Activated T-helper 1 cell treated with anti-CD3 and anti-CD28 coated beads, Interleukin-12 subunit alpha, Interleukin-12 subunit beta, Interleukin-2, Interleukin-4 antibody, amounts not matched to agents 30 ng/mL and 10 ng/mL and 1 ng/mL, durations not matched to agents 14 hours and 24 hours and 36 hours (primary cell): Measurements from ENCODE around the gene CAPG. TPM values are rescaled to one million over a fixed set of nuclear protein-coding genes. Genes with fewer than 3 reads are reported as not detected.
"Not testable (repeated sequence)": the region's sequence is repeated elsewhere in the genome, so short reads cannot be mapped to it uniquely, and the experiment has no call there.

Source experiments
- DNase-seq: peaks from one replicate; pipeline ENCODE4 v3.0.0; 2021; ENCODE audit warnings: low spot score
- H3K27ac Mint-ChIP-seq: one replicate; pipeline ENCODE4 v1.8.0; 2021; ENCODE audit warnings: mild to moderate bottlenecking, mixed read lengths
- H3K27me3 Mint-ChIP-seq: one replicate; pipeline ENCODE4 v1.8.0; 2022; ENCODE audit warnings: mild to moderate bottlenecking, moderate library complexity, mixed read lengths; ENCODE audit not compliant: insufficient read depth
- H3K36me3 Mint-ChIP-seq: one replicate; pipeline ENCODE4 v1.8.0; 2021; ENCODE audit warnings: low read depth, mixed read lengths
- H3K4me1 Mint-ChIP-seq: one replicate; pipeline ENCODE4 v1.8.0; 2021; ENCODE audit warnings: low read depth, mixed read lengths
- H3K4me3 Mint-ChIP-seq: one replicate; pipeline ENCODE4 v1.8.0; 2021; ENCODE audit warnings: mild to moderate bottlenecking, moderate library complexity, mixed read lengths
- H3K9me3 Mint-ChIP-seq: one replicate; pipeline ENCODE4 v1.8.0; 2021; ENCODE audit warnings: mixed read lengths
- intact Hi-C: fragments of 100-400 bp; cut with micrococcal nuclease; formaldehyde crosslinking; loops from one replicate; pipeline ENCODE4 v1.15.1; 2024
- total RNA-seq: library from RNA; stranded (reverse); gene quantifications from 2 replicates; pipeline ENCODE4 v1.2.3, GENCODE V29; 2022

Gene CAPG
- total RNA-seq, 1 donor from 2014 or later = 35.5 TPM

GRCh38 chr2:85423525-85423924, 13.4 kb upstream of the CAPG start:
- no peak for DNase-seq
- no peaks in the 10 kb centered on the region for H3K36me3 Mint-ChIP-seq
- H3K4me3 Mint-ChIP-seq = no peak overlapping the region
- H3K27ac Mint-ChIP-seq = no peak overlapping the region
- H3K9me3 Mint-ChIP-seq = no peaks in the 10 kb centered on the region
- H3K27me3 Mint-ChIP-seq = no peaks in the 10 kb centered on the region
- H3K4me1 Mint-ChIP-seq = peaks cover 24% of the 10 kb centered on the region
- intact Hi-C loops = no loop called here

- no peaks in the 10 kb centered on the region for H3K9me3 Mint-ChIP-seq
- peak overlapping the region; percentile 44 for H3K27ac Mint-ChIP-seq
- peaks cover 31% of the 10 kb centered on the region for H3K4me1 Mint-ChIP-seq
- H3K36me3 Mint-ChIP-seq = no peaks in the 10 kb centered on the region
- DNase-seq = no peak
- intact Hi-C loops = no loop called here
- H3K27me3 Mint-ChIP-seq = no peaks in the 10 kb centered on the region
- no peak overlapping the region for H3K4me3 Mint-ChIP-seq
Measured at GRCh38 chr2:85422072-85422457, 11.9 kb upstream of the CAPG start.

GRCh38 chr2:85421260-85422071, 11.3 kb upstream of the CAPG start:
- intact Hi-C loops = no loop called here
- Mint-ChIP-seq H3K4me1 (peaks cover 31% of the 10 kb centered on the region), H3K4me3 (no peak overlapping the region), H3K9me3 (no peaks in the 10 kb centered on the region), H3K27ac (peak overlapping the region; percentile 84), H3K27me3 (no peaks in the 10 kb centered on the region), H3K36me3 (no peaks in the 10 kb centered on the region)
- DNase-seq = no peak

GRCh38 chr2:85420536-85421259, 10.5 kb upstream of the CAPG start:
- peak overlapping the region; percentile 80 for H3K4me3 Mint-ChIP-seq
- H3K27me3 Mint-ChIP-seq = no peaks in the 10 kb centered on the region
- peak; percentile 86 for DNase-seq
- H3K9me3 Mint-ChIP-seq = no peaks in the 10 kb centered on the region
- peak overlapping the region; percentile 84 for H3K27ac Mint-ChIP-seq
- intact Hi-C loops = loop anchor here (1.0 kb wide), 5 partner anchors 17 to 175 kb away; partner anchors contain the start of genes MAT2A and RNF181
- no peaks in the 10 kb centered on the region for H3K36me3 Mint-ChIP-seq
- peaks cover 34% of the 10 kb centered on the region for H3K4me1 Mint-ChIP-seq

- intact Hi-C loops = loop anchor here (5.0 to 10.0 kb wide), 3 partner anchors 688 to 1026 kb away; partner anchors contain the start of genes IMMT, KDM3A, MRPL35 and POLR1A
- Mint-ChIP-seq H3K36me3 (peaks cover 1% of the 10 kb centered on the region), H3K4me1 (peaks cover 47% of the 10 kb centered on the region), H3K27me3 (no peaks in the 10 kb centered on the region), H3K27ac (peak overlapping the region; percentile 77), H3K4me3 (peak overlapping the region; percentile 96), H3K9me3 (no peaks in the 10 kb centered on the region)
- DNase-seq = no peak
Measured at GRCh38 chr2:85419009-85419675, 9.0 kb upstream of the CAPG start.

- peaks cover 3% of the 10 kb centered on the region for H3K27me3 Mint-ChIP-seq
- no peaks in the 10 kb centered on the region for H3K9me3 Mint-ChIP-seq
- intact Hi-C loops = loop anchor here (1.0 to 10.0 kb wide), 10 partner anchors 13 to 1026 kb away; partner anchors contain the start of genes ELMOD3, GGCX, IMMT and KDM3A
- H3K4me3 Mint-ChIP-seq = peak within 1 kb of the TSS; percentile 96
- peaks cover 47% of the 10 kb centered on the region for H3K4me1 Mint-ChIP-seq
- H3K27ac Mint-ChIP-seq = peak within 1 kb of the TSS; percentile 98
- peak; percentile 78 for DNase-seq
- H3K36me3 Mint-ChIP-seq = peaks cover 1% of the 10 kb centered on the region
Measured at GRCh38 chr2:85418132-85419008, 8.2 kb upstream of the CAPG start, which contains the start of gene SH2D6. Gene SH2D6, plus strand, starts transcription at chr2:85418714. Its CDS starts 10,752 bp downstream, at chr2:85429466.

GRCh38 chr2:85415980-85416650, 5.9 kb upstream of the CAPG start:
- peaks cover 52% of the 10 kb centered on the region for H3K4me1 Mint-ChIP-seq

GRCh38 chr2:85414761-85415553, 4.8 kb upstream of the CAPG start:
- Mint-ChIP-seq H3K27ac (peak overlapping the region; percentile 55), H3K27me3 (peaks cover 7% of the 10 kb centered on the region), H3K4me3 (no peak overlapping the region), H3K4me1 (peaks cover 52% of the 10 kb centered on the region), H3K9me3 (no peaks in the 10 kb centered on the region), H3K36me3 (peaks cover 1% of the 10 kb centered on the region)
- DNase-seq = no peak
- intact Hi-C loops = loop anchor here (5.0 to 10.0 kb wide), 3 partner anchors 692 to 1030 kb away; partner anchors contain the start of genes IMMT, KDM3A, MRPL35 and POLR1A

More at GRCh38 chr2:85415980-85416650, 5.9 kb upstream of the CAPG start:
- H3K9me3 Mint-ChIP-seq = no peaks in the 10 kb centered on the region
- peaks cover 7% of the 10 kb centered on the region for H3K27me3 Mint-ChIP-seq
- H3K27ac Mint-ChIP-seq = no peak overlapping the region
- H3K36me3 Mint-ChIP-seq = peaks cover 1% of the 10 kb centered on the region
- H3K4me3 Mint-ChIP-seq = no peak overlapping the region
- DNase-seq = no peak
- intact Hi-C loops = loop anchor here (5.0 to 10.0 kb wide), 3 partner anchors 691 to 1029 kb away; partner anchors contain the start of genes IMMT, KDM3A, MRPL35 and POLR1A

- H3K36me3 Mint-ChIP-seq, H3K9me3 Mint-ChIP-seq, H3K27ac Mint-ChIP-seq, H3K4me3 Mint-ChIP-seq, H3K27me3 Mint-ChIP-seq, DNase-seq: not testable (repeated sequence)
- peaks cover 52% of the 10 kb centered on the region for H3K4me1 Mint-ChIP-seq
- intact Hi-C loops = loop anchor here (10.0 kb wide), 1 partner anchor 1030 kb away; the partner anchor contains the start of gene KDM3A
Measured at GRCh38 chr2:85414421-85414759, 4.2 kb upstream of the CAPG start.

GRCh38 chr2:85413592-85414420, 3.6 kb upstream of the CAPG start:
- peaks cover 1% of the 10 kb centered on the region for H3K36me3 Mint-ChIP-seq
- intact Hi-C loops = loop anchor here (10.0 kb wide), 1 partner anchor 1031 kb away; the partner anchor contains the start of gene KDM3A
- no peak for DNase-seq
- no peak overlapping the region for H3K27ac Mint-ChIP-seq
- peaks cover 52% of the 10 kb centered on the region for H3K4me1 Mint-ChIP-seq
- H3K4me3 Mint-ChIP-seq = peak overlapping the region; percentile 73
- H3K9me3 Mint-ChIP-seq = no peaks in the 10 kb centered on the region
- H3K27me3 Mint-ChIP-seq = peaks cover 7% of the 10 kb centered on the region
